Measurements from ENCODE around the gene ERICH6B. TPM values are rescaled to one million over a fixed set of nuclear protein-coding genes. Genes with fewer than 3 reads are reported as not detected.

The ERICH6B gene
- total and polyA plus RNA-seq, 4 donors, result 0.94 TPM; not detected in 3

DNA sequence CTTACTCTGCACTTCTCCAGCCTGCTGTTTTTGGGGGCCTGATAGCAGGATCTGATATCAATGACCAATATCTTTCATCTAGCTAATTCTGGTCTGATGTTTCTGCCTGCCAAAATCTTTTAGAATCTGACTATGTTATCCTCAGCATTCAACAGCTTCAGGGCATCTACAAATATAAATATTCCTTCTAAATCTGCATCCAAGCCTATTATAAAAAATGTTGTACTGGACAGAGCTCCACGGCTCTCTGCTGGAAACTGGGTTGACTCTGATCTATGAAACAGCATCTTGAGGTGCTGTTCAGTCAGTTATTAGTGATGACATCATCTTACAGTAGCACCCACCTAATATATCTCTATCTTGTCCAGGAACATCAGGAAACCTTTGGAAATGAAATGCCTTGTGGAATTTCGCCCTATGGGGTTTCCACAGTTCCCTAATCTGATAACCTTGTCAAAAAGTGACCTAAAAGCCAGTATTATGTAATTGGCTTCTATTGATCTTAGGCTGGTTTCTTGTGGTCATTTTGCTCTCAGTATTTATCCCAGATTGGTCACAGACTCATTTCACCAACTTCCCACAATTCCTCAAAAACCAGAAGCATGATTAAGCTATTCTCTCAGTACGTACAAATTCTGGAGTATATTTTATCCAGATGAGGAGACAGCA, 33.0 kb downstream of the ERICH6B start:
- Histone ChIP-seq H3K4me1 (ENCODE audit: control insufficient read depth in 4 of 4, insufficient read depth in 4 of 4, low read length in 3 of 4) (peaks cover 0 to 6% (median 1%) of the 10 kb centered on the region in 4 donors), H3K9me3 (ENCODE audit: control insufficient read depth in 4 of 4, low read length in 3 of 4) (no peaks in the 10 kb centered on the region), H3K27me3 (ENCODE audit: control insufficient read depth in 4 of 4, insufficient read depth in 4 of 4, low read length in 3 of 4) (no peaks in the 10 kb centered on the region), H3K9ac (ENCODE audit: low read depth in 1 of 2, low read length in 2 of 2) (no peak overlapping the region), H3K36me3 (ENCODE audit: control insufficient read depth in 4 of 4, insufficient read depth in 3 of 4, low read depth in 1 of 4, low read length in 3 of 4) (no peaks in the 10 kb centered on the region), H3K27ac (ENCODE audit: low read depth in 1 of 2, low read length in 2 of 2) (no peak overlapping the region), H3K4me3 (ENCODE audit: low read depth in 1 of 3, low read length in 3 of 3) (no peak overlapping the region)
- TF ChIP-seq, protein P1, sequence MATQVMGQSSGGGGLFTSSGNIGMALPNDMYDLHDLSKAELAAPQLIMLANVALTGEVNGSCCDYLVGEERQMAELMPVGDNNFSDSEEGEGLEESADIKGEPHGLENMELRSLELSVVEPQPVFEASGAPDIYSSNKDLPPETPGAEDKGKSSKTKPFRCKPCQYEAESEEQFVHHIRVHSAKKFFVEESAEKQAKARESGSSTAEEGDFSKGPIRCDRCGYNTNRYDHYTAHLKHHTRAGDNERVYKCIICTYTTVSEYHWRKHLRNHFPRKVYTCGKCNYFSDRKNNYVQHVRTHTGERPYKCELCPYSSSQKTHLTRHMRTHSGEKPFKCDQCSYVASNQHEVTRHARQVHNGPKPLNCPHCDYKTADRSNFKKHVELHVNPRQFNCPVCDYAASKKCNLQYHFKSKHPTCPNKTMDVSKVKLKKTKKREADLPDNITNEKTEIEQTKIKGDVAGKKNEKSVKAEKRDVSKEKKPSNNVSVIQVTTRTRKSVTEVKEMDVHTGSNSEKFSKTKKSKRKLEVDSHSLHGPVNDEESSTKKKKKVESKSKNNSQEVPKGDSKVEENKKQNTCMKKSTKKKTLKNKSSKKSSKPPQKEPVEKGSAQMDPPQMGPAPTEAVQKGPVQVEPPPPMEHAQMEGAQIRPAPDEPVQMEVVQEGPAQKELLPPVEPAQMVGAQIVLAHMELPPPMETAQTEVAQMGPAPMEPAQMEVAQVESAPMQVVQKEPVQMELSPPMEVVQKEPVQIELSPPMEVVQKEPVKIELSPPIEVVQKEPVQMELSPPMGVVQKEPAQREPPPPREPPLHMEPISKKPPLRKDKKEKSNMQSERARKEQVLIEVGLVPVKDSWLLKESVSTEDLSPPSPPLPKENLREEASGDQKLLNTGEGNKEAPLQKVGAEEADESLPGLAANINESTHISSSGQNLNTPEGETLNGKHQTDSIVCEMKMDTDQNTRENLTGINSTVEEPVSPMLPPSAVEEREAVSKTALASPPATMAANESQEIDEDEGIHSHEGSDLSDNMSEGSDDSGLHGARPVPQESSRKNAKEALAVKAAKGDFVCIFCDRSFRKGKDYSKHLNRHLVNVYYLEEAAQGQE (IDR thresholded peaks at IDR 0.05), result no peak
- TF ChIP-seq HNF4G (IDR thresholded peaks at IDR 0.05) (no peak), RAD21 (IDR thresholded peaks at IDR 0.05) (no peak), SP1 (IDR thresholded peaks at IDR 0.05) (peak; percentile 27), ZBTB33 (IDR thresholded peaks at IDR 0.05) (no peak), FOXA2 (IDR thresholded peaks at IDR 0.05) (no peak), JUND (IDR thresholded peaks at IDR 0.05) (no peak), HNF4A (conservative IDR thresholded peaks at IDR 0.05) (peak; percentile 45 to 51), NR2F2 (IDR thresholded peaks at IDR 0.05) (no peak), RXRA (IDR thresholded peaks at IDR 0.05) (peak; percentile 10 to 20), YY1 (IDR thresholded peaks at IDR 0.05) (no peak), GABPA (IDR thresholded peaks at IDR 0.05 in 1 of 2, conservative IDR thresholded peaks at IDR 0.05 in 1 of 2) (no peak), EGR1 (IDR thresholded peaks at IDR 0.05; ENCODE audit: low read depth in 2 of 2) (no peak), TAF1 (conservative IDR thresholded peaks at IDR 0.05) (no peak), FOXA1 (IDR thresholded peaks at IDR 0.05) (no peak)
- TF ChIP-seq, protein P2, sequence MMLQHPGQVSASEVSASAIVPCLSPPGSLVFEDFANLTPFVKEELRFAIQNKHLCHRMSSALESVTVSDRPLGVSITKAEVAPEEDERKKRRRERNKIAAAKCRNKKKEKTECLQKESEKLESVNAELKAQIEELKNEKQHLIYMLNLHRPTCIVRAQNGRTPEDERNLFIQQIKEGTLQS (IDR thresholded peaks at IDR 0.05), result no peak
- TF ChIP-seq, protein P3, sequence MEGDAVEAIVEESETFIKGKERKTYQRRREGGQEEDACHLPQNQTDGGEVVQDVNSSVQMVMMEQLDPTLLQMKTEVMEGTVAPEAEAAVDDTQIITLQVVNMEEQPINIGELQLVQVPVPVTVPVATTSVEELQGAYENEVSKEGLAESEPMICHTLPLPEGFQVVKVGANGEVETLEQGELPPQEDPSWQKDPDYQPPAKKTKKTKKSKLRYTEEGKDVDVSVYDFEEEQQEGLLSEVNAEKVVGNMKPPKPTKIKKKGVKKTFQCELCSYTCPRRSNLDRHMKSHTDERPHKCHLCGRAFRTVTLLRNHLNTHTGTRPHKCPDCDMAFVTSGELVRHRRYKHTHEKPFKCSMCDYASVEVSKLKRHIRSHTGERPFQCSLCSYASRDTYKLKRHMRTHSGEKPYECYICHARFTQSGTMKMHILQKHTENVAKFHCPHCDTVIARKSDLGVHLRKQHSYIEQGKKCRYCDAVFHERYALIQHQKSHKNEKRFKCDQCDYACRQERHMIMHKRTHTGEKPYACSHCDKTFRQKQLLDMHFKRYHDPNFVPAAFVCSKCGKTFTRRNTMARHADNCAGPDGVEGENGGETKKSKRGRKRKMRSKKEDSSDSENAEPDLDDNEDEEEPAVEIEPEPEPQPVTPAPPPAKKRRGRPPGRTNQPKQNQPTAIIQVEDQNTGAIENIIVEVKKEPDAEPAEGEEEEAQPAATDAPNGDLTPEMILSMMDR (IDR thresholded peaks at IDR 0.05; ENCODE audit: low read depth, low read length, missing input control), result no peak
- TF ChIP-seq, protein P4, sequence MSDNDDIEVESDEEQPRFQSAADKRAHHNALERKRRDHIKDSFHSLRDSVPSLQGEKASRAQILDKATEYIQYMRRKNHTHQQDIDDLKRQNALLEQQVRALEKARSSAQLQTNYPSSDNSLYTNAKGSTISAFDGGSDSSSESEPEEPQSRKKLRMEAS (IDR thresholded peaks at IDR 0.05), result no peak
- DNase-seq (ENCODE audit: low spot score), result no peak
- WGBS, result 49% methylated on average over 3 of the region's 3 CpGs
